ENCODE data around the gene SSBP4. TPM values are rescaled to one million over a fixed set of nuclear protein-coding genes. Genes with fewer than 3 reads are reported as not detected.
A peak's percentile ranks its signal among the peaks of the same experiment; 100 is the strongest.

Gene SSBP4
- total and polyA plus RNA-seq, 9 of the 15 experiments (the other 6 are each of a cell fraction or from before 2014, with no cell fraction given) = 1.1 to 189 (median 39.0) TPM

DNA sequence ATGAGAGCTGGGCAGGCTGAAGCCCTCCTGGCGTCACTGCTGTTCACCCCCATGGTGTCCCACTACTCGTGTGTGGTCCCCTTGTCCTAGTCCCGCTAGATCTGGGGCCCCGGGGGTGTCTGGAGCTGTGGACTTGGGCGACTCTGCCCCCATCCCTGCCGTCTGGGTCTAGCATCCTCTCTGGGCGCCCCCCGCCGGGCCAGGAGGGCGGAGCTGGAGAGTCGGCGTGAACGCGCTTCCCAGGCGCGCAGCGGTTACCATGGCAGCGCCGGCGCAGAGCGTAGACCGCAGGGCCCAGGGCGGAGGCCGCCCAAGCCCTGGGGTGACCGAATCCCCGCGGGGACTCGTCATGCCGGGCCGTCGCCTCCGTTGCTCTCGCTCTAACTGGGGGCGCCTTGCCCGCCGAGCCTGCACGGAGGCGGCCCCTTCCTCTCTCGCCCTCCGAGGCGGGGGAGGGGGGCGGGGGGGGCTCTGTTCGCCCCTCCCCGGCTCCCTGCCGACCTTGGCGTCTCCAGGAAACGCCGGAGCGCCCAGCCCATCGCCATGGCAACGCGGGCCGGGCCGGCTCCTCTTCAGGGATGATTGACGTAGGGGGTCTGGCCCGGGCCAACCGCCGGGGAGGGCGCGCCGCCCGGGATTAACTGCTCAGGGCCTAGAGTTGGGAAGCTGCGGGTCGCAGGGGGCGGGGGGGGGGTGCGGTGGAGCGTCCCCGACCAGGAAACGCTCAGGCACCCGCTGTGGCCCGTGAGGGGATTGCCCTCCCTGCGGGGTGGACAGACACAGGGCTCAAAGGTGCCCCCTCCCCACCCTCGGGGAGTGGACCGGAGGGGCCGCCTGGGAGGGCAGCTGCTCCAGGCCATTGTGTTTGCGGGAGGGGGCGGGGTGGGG lies 9.8 kb downstream of the SSBP4 start (continued):
- TF ChIP-seq, protein P1, sequence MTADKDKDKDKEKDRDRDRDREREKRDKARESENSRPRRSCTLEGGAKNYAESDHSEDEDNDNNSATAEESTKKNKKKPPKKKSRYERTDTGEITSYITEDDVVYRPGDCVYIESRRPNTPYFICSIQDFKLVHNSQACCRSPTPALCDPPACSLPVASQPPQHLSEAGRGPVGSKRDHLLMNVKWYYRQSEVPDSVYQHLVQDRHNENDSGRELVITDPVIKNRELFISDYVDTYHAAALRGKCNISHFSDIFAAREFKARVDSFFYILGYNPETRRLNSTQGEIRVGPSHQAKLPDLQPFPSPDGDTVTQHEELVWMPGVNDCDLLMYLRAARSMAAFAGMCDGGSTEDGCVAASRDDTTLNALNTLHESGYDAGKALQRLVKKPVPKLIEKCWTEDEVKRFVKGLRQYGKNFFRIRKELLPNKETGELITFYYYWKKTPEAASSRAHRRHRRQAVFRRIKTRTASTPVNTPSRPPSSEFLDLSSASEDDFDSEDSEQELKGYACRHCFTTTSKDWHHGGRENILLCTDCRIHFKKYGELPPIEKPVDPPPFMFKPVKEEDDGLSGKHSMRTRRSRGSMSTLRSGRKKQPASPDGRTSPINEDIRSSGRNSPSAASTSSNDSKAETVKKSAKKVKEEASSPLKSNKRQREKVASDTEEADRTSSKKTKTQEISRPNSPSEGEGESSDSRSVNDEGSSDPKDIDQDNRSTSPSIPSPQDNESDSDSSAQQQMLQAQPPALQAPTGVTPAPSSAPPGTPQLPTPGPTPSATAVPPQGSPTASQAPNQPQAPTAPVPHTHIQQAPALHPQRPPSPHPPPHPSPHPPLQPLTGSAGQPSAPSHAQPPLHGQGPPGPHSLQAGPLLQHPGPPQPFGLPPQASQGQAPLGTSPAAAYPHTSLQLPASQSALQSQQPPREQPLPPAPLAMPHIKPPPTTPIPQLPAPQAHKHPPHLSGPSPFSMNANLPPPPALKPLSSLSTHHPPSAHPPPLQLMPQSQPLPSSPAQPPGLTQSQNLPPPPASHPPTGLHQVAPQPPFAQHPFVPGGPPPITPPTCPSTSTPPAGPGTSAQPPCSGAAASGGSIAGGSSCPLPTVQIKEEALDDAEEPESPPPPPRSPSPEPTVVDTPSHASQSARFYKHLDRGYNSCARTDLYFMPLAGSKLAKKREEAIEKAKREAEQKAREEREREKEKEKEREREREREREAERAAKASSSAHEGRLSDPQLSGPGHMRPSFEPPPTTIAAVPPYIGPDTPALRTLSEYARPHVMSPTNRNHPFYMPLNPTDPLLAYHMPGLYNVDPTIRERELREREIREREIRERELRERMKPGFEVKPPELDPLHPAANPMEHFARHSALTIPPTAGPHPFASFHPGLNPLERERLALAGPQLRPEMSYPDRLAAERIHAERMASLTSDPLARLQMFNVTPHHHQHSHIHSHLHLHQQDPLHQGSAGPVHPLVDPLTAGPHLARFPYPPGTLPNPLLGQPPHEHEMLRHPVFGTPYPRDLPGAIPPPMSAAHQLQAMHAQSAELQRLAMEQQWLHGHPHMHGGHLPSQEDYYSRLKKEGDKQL (CRISPR knock-in tag; IDR thresholded peaks at IDR 0.05; ENCODE audit: borderline replicate concordance) = no peak
- TF ChIP-seq HEY1 (CRISPR knock-in tag; IDR thresholded peaks at IDR 0.05; ENCODE audit: borderline replicate concordance) (no peak), RBM34 (IDR thresholded peaks at IDR 0.05; ENCODE audit: borderline replicate concordance, insufficient read depth, low read length) (no peak), U2AF1 (optimal IDR thresholded peaks at IDR 0.05; ENCODE audit: low read depth, low read length) (peak; percentile 57), THRAP3 (IDR thresholded peaks at IDR 0.05; ENCODE audit: borderline replicate concordance) (no peak), XRCC5 (IDR thresholded peaks at IDR 0.05; ENCODE audit: low read depth, low read length) (no peak), FOXP1 (CRISPR knock-in tag; IDR thresholded peaks at IDR 0.05) (no peak), TFAM (CRISPR knock-in tag; conservative IDR thresholded peaks at IDR 0.05) (no peak)
- TF ChIP-seq, protein P2, sequence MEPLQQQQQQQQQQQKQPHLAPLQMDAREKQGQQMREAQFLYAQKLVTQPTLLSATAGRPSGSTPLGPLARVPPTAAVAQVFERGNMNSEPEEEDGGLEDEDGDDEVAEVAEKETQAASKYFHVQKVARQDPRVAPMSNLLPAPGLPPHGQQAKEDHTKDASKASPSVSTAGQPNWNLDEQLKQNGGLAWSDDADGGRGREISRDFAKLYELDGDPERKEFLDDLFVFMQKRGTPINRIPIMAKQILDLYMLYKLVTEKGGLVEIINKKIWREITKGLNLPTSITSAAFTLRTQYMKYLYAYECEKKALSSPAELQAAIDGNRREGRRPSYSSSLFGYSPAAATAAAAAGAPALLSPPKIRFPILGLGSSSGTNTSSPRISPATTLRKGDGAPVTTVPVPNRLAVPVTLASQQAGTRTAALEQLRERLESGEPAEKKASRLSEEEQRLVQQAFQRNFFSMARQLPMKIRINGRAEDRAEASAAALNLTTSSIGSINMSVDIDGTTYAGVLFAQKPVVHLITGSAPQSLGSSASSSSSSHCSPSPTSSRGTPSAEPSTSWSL (CRISPR knock-in tag; IDR thresholded peaks at IDR 0.05; ENCODE audit: borderline replicate concordance) = no peak
- TF ChIP-seq, protein P3, sequence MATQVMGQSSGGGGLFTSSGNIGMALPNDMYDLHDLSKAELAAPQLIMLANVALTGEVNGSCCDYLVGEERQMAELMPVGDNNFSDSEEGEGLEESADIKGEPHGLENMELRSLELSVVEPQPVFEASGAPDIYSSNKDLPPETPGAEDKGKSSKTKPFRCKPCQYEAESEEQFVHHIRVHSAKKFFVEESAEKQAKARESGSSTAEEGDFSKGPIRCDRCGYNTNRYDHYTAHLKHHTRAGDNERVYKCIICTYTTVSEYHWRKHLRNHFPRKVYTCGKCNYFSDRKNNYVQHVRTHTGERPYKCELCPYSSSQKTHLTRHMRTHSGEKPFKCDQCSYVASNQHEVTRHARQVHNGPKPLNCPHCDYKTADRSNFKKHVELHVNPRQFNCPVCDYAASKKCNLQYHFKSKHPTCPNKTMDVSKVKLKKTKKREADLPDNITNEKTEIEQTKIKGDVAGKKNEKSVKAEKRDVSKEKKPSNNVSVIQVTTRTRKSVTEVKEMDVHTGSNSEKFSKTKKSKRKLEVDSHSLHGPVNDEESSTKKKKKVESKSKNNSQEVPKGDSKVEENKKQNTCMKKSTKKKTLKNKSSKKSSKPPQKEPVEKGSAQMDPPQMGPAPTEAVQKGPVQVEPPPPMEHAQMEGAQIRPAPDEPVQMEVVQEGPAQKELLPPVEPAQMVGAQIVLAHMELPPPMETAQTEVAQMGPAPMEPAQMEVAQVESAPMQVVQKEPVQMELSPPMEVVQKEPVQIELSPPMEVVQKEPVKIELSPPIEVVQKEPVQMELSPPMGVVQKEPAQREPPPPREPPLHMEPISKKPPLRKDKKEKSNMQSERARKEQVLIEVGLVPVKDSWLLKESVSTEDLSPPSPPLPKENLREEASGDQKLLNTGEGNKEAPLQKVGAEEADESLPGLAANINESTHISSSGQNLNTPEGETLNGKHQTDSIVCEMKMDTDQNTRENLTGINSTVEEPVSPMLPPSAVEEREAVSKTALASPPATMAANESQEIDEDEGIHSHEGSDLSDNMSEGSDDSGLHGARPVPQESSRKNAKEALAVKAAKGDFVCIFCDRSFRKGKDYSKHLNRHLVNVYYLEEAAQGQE (IDR thresholded peaks at IDR 0.05; ENCODE audit: borderline replicate concordance) = peak; percentile 7; the same call in 1 of the 2 replicates
- TF ChIP-seq, protein P3 (CRISPR knock-in tag; IDR thresholded peaks at IDR 0.05; ENCODE audit: low read depth) = 0 out of 2 replicates have a peak, but pooled peaks have one; percentile 59

Measured in K562 (cell line).